ENCODE data around the gene VAV2. TPM values are rescaled to one million over a fixed set of nuclear protein-coding genes. Genes with fewer than 3 reads are reported as not detected.

Gene VAV2
- total RNA-seq, 1 experiment from 2014 or later, result 28.0 TPM

- peak in 1 of 2 experiments; percentile 3 for DNase-seq
- no peak overlapping the region for H3K4me3 ChIP-seq
- H3K9me3 ChIP-seq (replicated peaks), result no peaks in the 10 kb centered on the region
- H3K27me3 ChIP-seq, result no peaks in the 10 kb centered on the region
- H3K36me3 ChIP-seq, result peaks cover 60% of the 10 kb centered on the region
- no peak overlapping the region for H3K27ac ChIP-seq
- no peaks in the 10 kb centered on the region; the same call in 1 of the 2 replicates for H3K4me1 ChIP-seq
Observed at GRCh38 chr9:134030821-134031470, 38.8 kb upstream of the VAV2 start.

GRCh38 chr9:134029248-134030226 lies 37.4 kb upstream of the VAV2 start:
- DNase-seq, result no peak
- H3K36me3 ChIP-seq, result peaks cover 46% of the 10 kb centered on the region
- no peaks in the 10 kb centered on the region; the same call in 1 of the 2 replicates for H3K4me1 ChIP-seq

GRCh38 chr9:134028575-134029247 lies 36.6 kb upstream of the VAV2 start:
- H3K36me3 ChIP-seq, result peaks cover 39% of the 10 kb centered on the region
- DNase-seq, result no peak

More at GRCh38 chr9:134029248-134030226, 37.4 kb upstream of the VAV2 start:
- Histone ChIP-seq H3K4me3 (no peak overlapping the region), H3K9me3 (replicated peaks) (no peaks in the 10 kb centered on the region), H3K27ac (no peak overlapping the region), H3K27me3 (no peaks in the 10 kb centered on the region)

GRCh38 chr9:134028076-134028475 lies 36.0 kb upstream of the VAV2 start:
- Histone ChIP-seq H3K27ac (no peak overlapping the region), H3K4me1 (no peaks in the 10 kb centered on the region; the same call in 1 of the 2 replicates), H3K9me3 (replicated peaks) (no peaks in the 10 kb centered on the region), H3K27me3 (no peaks in the 10 kb centered on the region), H3K36me3 (peaks cover 37% of the 10 kb centered on the region), H3K4me3 (no peak overlapping the region)
- no peak for DNase-seq

More at GRCh38 chr9:134028575-134029247, 36.6 kb upstream of the VAV2 start:
- no peaks in the 10 kb centered on the region; the same call in 1 of the 2 replicates for H3K4me1 ChIP-seq
- no peaks in the 10 kb centered on the region for H3K9me3 ChIP-seq (replicated peaks)
- H3K27ac ChIP-seq, result no peak overlapping the region
- H3K27me3 ChIP-seq, result no peaks in the 10 kb centered on the region
- no peak overlapping the region for H3K4me3 ChIP-seq

- Histone ChIP-seq H3K36me3 (peaks cover 33% of the 10 kb centered on the region), H3K27ac (no peak overlapping the region), H3K4me3 (no peak overlapping the region), H3K9me3 (replicated peaks) (no peaks in the 10 kb centered on the region), H3K27me3 (no peaks in the 10 kb centered on the region), H3K4me1 (no peaks in the 10 kb centered on the region; the same call in 1 of the 2 replicates)
- no peak for DNase-seq
Observed at GRCh38 chr9:134027561-134027960, 35.4 kb upstream of the VAV2 start.

GRCh38 chr9:134026981-134027380 lies 34.9 kb upstream of the VAV2 start:
- DNase-seq, result no peak
- peaks cover 29% of the 10 kb centered on the region for H3K36me3 ChIP-seq
- H3K4me3 ChIP-seq, result no peak overlapping the region
- H3K4me1 ChIP-seq, result no peaks in the 10 kb centered on the region; the same call in 1 of the 2 replicates
- no peaks in the 10 kb centered on the region for H3K9me3 ChIP-seq (replicated peaks)
- no peaks in the 10 kb centered on the region for H3K27me3 ChIP-seq
- H3K27ac ChIP-seq, result no peak overlapping the region

- no peak overlapping the region; the same call in 1 of the 2 replicates for H3K4me3 ChIP-seq
- no peaks in the 10 kb centered on the region; the same call in 1 of the 2 replicates for H3K4me1 ChIP-seq
- H3K27ac ChIP-seq, result no peak overlapping the region
- DNase-seq, result no peak
- no peaks in the 10 kb centered on the region for H3K9me3 ChIP-seq (replicated peaks)
- H3K27me3 ChIP-seq, result no peaks in the 10 kb centered on the region
- H3K36me3 ChIP-seq, result peaks cover 25% of the 10 kb centered on the region
Observed at GRCh38 chr9:134026581-134026980, 34.5 kb upstream of the VAV2 start.

GRCh38 chr9:134025606-134026541 lies 33.8 kb upstream of the VAV2 start:
- Histone ChIP-seq H3K27me3 (no peaks in the 10 kb centered on the region), H3K9me3 (replicated peaks) (no peaks in the 10 kb centered on the region), H3K36me3 (peaks cover 18% of the 10 kb centered on the region), H3K27ac (no peak overlapping the region), H3K4me3 (peak overlapping the region; percentile 84), H3K4me1 (no peaks in the 10 kb centered on the region; the same call in 1 of the 2 replicates)
- DNase-seq, result peak; percentile 65 to 72

- H3K9me3 ChIP-seq (replicated peaks), result no peaks in the 10 kb centered on the region
- DNase-seq, result peak; percentile 100
- H3K27ac ChIP-seq, result no peak within 1 kb of the TSS
- no peaks in the 10 kb centered on the region for H3K27me3 ChIP-seq
- no peaks in the 10 kb centered on the region; the same call in 1 of the 2 replicates for H3K4me1 ChIP-seq
- peak within 1 kb of the TSS; percentile 84 for H3K4me3 ChIP-seq
- peaks cover 11% of the 10 kb centered on the region for H3K36me3 ChIP-seq
Observed at GRCh38 chr9:134024828-134025605, 32.9 kb upstream of the VAV2 start, which contains the start of gene BRD3OS. Gene BRD3OS (plus strand): TSS chr9:134025481. CDS start chr9:134026748, 1,267 bp downstream.

GRCh38 chr9:134024214-134024792 lies 32.2 kb upstream of the VAV2 start:
- Histone ChIP-seq H3K27ac (no peak overlapping the region), H3K36me3 (peaks cover 5% of the 10 kb centered on the region), H3K9me3 (replicated peaks) (no peaks in the 10 kb centered on the region), H3K4me3 (peak overlapping the region; percentile 45), H3K27me3 (no peaks in the 10 kb centered on the region), H3K4me1 (no peaks in the 10 kb centered on the region; the same call in 1 of the 2 replicates)
- no peak for DNase-seq

- DNase-seq, result no peak
- no peaks in the 10 kb centered on the region for H3K27me3 ChIP-seq
- H3K9me3 ChIP-seq (replicated peaks), result 0 out of 2 replicates have a peak, but pooled peaks cover 11% of the 10 kb centered on the region
- H3K27ac ChIP-seq, result no peak overlapping the region
- peaks cover 9% of the 10 kb centered on the region for H3K4me1 ChIP-seq
- H3K36me3 ChIP-seq, result no peaks in the 10 kb centered on the region
- no peak overlapping the region for H3K4me3 ChIP-seq
Observed at GRCh38 chr9:134014946-134015345, 22.8 kb upstream of the VAV2 start.

- DNase-seq, result no peak
- no peak overlapping the region for H3K27ac ChIP-seq
- H3K36me3 ChIP-seq, result no peaks in the 10 kb centered on the region
- H3K27me3 ChIP-seq, result no peaks in the 10 kb centered on the region
- 0 out of 2 replicates have a peak, but pooled peaks cover 11% of the 10 kb centered on the region for H3K9me3 ChIP-seq (replicated peaks)
- H3K4me3 ChIP-seq, result no peak overlapping the region
- peaks cover 24% of the 10 kb centered on the region for H3K4me1 ChIP-seq
Observed at GRCh38 chr9:134011401-134011800, 19.3 kb upstream of the VAV2 start.

Measured in SJCRH30 (cell line).